OCI-LY1 (cell line): ENCODE measurements around the gene CDK9.

ENCODE experiments used
- EZH2 ChIP-seq: fragments of 200-600 bp; sonication (generic), shearing (Covaris generic); IDR thresholded peaks from 2 replicates; pipeline ENCODE4 v1.8.0; 2017; ENCODE audit warnings: borderline replicate concordance, mixed run types, mild to moderate bottlenecking, antibody characterized with exemption, low read length, moderate library complexity, mixed read lengths
- TF ChIP-seq, protein P1 (sequence below): fragments of 200-600 bp; sonication (generic), shearing (Covaris generic); IDR thresholded peaks from 2 replicates; pipeline ENCODE4 v1.5.1; 2017; ENCODE audit warnings: mild to moderate bottlenecking, antibody characterized with exemption, low read length, moderate library complexity, mixed read lengths

DNA sequence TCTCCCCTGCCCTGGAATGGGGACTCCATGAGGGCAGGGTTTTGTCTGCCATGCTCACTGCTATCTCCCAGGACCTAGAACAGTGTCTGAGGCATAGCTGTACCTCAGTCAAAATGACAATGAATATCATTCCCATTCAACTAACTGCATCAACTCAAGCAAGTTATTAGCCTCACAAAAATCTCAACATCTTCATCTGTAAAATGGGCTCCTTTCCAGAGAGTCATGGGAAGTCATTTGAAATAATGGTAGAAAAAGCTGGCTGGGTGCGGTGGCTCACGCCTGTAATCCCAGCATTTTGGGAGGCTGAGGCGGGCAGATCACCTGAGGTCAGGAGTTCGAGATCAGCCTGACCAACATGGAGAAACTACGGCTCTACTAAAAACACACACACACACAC is 16.7 kb upstream of the CDK9 start:
- TF ChIP-seq, protein P1, sequence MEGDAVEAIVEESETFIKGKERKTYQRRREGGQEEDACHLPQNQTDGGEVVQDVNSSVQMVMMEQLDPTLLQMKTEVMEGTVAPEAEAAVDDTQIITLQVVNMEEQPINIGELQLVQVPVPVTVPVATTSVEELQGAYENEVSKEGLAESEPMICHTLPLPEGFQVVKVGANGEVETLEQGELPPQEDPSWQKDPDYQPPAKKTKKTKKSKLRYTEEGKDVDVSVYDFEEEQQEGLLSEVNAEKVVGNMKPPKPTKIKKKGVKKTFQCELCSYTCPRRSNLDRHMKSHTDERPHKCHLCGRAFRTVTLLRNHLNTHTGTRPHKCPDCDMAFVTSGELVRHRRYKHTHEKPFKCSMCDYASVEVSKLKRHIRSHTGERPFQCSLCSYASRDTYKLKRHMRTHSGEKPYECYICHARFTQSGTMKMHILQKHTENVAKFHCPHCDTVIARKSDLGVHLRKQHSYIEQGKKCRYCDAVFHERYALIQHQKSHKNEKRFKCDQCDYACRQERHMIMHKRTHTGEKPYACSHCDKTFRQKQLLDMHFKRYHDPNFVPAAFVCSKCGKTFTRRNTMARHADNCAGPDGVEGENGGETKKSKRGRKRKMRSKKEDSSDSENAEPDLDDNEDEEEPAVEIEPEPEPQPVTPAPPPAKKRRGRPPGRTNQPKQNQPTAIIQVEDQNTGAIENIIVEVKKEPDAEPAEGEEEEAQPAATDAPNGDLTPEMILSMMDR = no peak
- TF ChIP-seq EZH2 = no peak
